ENCODE measurements around the gene RPS6KA2.

The RPS6KA2 gene

DNA sequence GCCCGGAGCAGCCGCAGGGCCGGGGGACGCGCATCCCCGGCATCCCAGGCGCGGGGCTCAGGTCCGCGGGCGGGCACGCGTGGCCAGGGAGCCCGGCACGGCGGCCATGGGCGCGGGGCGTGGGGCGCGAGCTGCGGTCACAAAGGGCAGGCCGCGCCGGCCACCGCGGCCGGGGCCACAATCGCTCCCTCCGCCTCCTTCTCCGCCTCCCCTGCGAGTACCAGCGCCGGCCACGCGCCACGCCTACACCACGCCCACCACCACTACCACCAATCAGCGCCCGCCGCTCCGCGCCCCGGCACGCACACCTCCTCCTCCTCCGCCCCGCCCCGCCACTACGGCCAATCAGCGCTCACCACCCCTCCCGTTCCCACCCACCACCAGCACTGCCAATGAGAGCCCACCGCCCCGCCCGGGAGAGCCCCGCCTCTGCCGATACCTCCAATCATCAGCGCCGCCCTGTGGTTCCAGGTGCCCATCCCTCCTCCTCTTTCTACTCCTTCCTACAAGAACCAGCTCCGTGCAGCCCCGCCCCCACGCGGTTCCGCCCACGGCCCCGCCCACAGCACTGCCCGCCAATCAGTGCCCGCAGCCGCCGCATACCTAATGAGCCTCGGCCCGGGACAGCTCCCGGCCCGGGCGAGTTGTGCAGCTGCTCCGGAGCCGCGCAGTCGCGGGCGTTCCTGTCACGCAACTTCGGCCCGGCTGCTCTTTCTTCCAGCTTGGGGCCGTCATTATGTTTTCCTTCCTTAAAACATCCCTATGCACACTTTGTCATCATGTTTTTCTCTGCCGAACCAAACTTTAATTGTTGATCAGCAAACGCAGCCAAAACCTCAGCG is at the start of gene RPS6KA2:
RPS6KA2 (minus strand) TSS at position 219 of the 842 bp plus-strand sequence. CDS start 232 bp downstream, outside the sequence.
- DNase-seq, result peak; percentile 97

GRCh38 chr6:166676270-166676860 is 49.3 kb upstream of the RPS6KA2 start:
- DNase-seq, result no peak

- DNase-seq, result no peak
Observed at GRCh38 chr6:166675736-166676135, 48.7 kb upstream of the RPS6KA2 start.

- no peak for DNase-seq
Observed at GRCh38 chr6:166673309-166673708, 46.3 kb upstream of the RPS6KA2 start.

DNA sequence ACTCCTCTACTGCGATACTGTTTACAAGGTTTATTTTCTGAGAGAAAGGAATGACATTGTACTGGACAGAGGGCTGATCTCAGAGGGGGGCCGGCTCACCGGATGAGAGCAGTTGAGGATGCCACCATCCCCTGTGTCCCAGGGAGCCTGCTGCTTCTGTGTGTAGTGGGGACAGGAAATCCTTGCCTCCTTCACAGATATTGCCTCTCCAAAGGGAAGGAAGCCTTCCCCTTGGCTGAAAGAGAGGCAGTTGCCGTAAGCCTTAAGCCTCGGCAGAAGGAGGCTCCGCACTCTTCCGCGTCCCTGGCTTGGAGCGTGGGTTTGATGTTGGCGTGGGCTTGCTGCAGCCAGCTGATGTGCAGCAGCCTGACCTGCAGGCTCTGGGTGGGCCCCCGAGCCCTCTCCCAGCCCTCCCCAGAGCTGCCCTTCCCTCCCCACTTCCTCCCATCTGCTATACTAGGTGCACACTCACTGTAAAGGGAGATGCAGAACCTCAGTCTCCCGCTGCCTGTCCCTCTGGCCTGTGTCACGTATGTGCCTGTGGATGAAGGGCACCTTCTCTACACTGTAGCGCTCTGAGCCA is 45.7 kb upstream of the RPS6KA2 start:
- no peak for DNase-seq

GRCh38 chr6:166672146-166672545 is 45.1 kb upstream of the RPS6KA2 start:
- no peak for DNase-seq

- DNase-seq, result peak; percentile 48
Observed at GRCh38 chr6:166671434-166672081, 44.5 kb upstream of the RPS6KA2 start.

GRCh38 chr6:166670894-166671293 is 43.8 kb upstream of the RPS6KA2 start:
- no peak for DNase-seq

GRCh38 chr6:166670013-166670412 is 43.0 kb upstream of the RPS6KA2 start:
- no peak for DNase-seq

DNA sequence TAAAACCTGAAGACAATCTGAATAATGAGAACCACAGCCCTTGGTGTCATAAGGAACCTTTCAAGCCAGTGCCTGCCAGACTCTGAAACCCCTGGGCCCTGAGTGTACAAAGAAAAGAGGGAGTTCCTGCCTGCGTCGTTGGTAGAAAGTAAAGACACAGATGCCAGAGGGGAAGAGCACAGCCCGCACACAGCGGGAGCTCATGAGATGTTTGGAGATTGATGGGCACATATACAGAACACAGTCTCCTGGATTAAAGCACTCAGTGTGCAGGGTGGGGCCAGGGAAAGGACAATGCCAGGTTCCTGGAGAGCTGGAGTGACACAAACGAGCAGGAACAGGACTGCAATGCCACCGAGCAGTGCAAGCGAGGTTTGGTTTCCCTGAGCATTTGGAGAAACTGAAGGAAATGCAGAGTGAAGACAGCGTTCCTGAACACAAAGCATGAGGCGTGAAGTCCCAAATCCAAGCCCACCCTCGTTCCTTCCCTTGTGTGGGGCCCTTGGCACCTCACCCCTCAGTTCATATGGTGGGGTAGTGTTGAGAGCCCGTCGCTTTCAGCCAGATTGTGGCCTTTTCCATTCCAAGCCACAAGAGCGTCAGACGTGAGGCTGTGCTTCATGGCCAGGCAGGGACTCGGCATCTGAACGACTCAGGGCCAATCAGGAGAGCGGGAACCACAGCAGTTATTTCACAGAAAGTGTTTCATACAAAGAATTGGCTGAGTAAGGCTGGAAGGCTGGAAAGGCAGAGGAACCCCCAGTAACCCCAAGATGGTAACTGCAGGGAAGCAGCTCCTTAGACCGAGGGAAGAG is 41.0 kb upstream of the RPS6KA2 start:
- DNase-seq, result no peak

GRCh38 chr6:166664135-166664534 is 37.1 kb upstream of the RPS6KA2 start:
- no peak for DNase-seq

GRCh38 chr6:166663568-166663967 is 36.5 kb upstream of the RPS6KA2 start:
- DNase-seq, result no peak

DNA sequence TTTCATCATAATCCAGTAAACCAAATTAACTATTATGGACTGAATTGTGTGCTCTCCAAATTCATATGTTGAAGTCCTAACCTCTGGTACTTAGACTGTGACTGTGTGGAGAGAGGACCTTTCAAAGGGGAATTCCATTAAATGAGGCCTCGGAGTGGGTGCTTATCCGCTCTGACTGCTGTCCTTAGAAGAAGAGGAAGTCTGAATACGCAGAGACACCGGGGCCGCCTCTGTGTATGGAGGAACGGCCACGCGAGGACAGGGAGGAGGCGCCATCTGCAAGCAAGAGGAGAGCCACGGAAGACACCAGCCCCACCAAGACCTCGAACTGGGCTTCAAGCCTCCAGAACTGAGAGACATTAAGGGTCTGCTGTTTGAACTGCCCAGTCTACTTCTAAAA is 35.6 kb upstream of the RPS6KA2 start:
- no peak for DNase-seq

DNA sequence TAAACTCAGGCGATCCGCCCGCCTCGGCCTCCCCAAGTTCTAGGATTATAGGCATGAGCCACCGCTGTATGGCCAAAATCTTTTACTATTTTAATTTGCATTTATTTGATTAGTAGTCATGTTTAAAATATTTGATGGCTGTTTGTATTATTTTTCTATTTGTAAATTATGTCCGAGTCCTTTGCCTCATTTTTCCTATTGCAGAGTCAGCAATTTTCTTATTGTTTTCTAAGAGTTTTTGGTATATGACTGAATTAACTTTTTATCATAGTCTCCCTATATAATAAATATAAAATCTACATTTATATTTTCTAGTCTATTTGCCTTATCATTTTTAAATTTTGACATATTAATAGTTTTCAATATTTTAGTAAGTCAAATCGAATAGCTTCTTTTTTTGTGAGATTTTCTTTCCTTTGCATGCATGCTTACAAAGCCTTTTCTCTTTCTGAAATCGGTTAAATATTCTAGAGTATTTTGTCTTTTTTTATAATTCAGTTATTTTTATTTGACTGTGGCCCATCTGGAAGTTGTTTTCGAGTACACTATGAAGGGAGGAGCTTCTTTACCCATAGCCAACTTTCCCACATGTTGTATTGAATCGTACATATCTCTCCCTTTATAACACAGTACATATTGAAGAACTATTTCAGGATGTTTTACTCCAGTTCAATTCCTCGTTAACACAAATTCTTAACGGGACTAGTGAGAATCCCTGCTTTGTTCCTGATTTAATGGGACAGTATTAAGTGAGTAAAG is 34.5 kb upstream of the RPS6KA2 start:
- no peak for DNase-seq

GRCh38 chr6:166660157-166660688 is 33.2 kb upstream of the RPS6KA2 start:
- no peak for DNase-seq

DNA sequence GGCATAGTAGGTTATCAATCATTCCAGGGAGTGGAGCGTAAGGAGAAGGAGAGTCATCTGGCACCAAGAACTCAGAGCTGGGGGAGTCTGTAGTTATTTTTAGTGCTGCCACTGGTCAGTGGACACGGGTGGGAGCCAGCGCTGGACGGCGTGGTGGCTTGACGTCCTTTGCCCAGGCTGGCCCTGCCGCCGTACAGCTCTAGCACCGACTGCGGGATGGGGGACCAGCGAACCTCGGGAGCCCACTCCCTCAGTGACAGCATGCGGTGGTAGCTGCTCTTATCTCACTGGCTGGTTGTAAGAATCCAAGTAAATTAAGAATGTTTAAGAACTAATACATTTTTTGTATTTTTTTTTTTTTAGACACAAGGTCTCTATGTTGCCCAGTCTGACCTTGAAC is 32.5 kb upstream of the RPS6KA2 start:
- no peak for DNase-seq

DNA sequence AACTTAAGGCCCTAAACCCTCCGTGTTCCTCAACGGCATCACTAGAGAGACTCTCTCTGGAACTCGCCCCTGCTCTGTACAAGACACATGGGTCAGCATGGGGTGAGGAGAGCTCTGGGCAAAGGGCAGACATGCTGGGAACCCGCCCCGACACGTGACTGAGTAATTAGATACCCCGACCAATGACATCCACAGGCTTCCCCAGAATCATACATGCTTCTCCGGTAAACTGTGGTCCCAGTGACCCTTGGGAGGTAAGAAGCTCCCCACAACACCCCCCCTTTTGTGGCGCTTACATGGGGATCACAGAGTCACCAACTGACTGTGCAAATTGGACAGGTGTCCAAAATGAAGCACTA is 31.7 kb upstream of the RPS6KA2 start:
- no peak for DNase-seq

DNA sequence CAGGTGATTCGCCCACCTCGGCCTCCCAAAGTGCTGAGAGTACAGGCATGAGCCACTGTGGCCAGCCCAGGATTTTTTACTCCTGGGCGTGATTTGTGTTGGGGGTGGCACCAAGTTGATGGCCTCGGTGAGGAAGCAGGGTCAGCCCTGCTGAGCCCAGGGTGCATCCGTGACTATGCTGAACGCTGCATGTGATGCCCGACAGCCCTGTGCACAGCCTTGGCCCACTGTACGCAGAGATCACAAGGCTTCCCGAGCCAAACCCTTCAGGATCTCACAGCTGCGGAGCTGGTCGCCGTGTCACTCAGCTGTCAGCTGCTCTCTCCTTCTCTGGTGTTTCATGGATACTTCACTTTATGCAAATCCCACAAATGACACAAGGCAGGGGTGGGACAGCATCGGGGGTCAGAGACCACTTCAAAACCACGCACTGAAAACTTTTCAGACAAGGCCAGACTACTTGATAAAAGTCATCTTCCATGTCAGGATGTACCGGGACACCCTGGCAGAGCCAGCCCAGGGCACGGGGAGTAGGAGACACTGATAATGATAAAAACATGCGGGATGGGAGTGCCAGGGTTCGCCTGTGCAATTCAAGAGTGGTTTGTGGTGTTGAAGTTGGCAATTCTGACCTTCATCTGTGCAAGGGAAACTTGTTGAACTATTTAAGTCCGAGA is 31.2 kb upstream of the RPS6KA2 start:
- no peak for DNase-seq

GRCh38 chr6:166657531-166657930 is 30.5 kb upstream of the RPS6KA2 start:
- no peak for DNase-seq

- no peak for DNase-seq
Observed at GRCh38 chr6:166656230-166657151, 29.4 kb upstream of the RPS6KA2 start.
